ENCODE measurements around the gene ZNF143.
"Not testable (repeated sequence)": the region's sequence is repeated elsewhere in the genome, so short reads cannot be mapped to it uniquely, and the experiment has no call there.

The ZNF143 gene

GRCh38 chr11:9533736-9534473, 73.1 kb downstream of the ZNF143 start:
- Histone ChIP-seq H3K4me3 (ENCODE audit: low read depth in 1 of 2, low read length in 1 of 2) (no peak overlapping the region), H3K27me3 (no peaks in the 10 kb centered on the region), H3K27ac (no peak overlapping the region), H3K4me1 (ENCODE audit: control insufficient read depth in 1 of 2, insufficient read depth in 1 of 2, low read depth in 1 of 2, low read length in 1 of 2) (peaks cover 0 to 5% of the 10 kb centered on the region in 2 experiments), H3K9me3 (no peaks in the 10 kb centered on the region), H3K36me3 (peaks cover 7% of the 10 kb centered on the region)
- TF ChIP-seq CTCF (IDR thresholded peaks at IDR 0.05) = no peak

DNA sequence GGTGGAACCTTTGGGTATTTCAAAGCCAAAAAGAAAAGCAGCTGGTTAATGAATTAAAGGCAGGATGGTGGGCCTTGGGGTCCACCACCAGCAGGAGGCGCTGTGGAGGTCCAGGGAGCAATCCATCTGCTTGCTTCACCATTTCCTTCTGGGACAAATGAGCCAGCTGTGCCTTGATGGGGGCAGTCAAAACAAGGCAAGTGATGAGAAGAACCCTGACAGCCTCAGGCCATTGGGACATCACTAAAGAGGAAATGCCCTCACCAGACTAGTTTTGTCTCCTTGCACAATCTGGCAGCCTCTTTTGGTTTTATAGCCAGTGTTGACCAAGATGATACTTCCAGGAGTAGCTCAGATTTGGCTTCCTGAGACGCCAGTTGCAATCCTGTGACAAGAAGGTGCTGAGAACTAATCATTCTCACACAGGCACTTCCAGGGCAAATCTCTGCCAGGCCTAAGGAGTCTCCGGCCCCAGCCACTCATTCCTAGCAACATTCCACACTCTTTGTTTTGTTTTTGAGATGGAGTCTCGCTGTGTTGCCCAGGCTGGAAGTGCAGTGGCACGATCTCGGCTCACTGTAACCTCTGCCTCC, 74.5 kb downstream of the ZNF143 start:
- H3K4me3 ChIP-seq (ENCODE audit: low read depth in 1 of 2, low read length in 1 of 2) = no peak overlapping the region
- no peaks in the 10 kb centered on the region for H3K27me3 ChIP-seq
- peak; percentile 65 for TF ChIP-seq CTCF (IDR thresholded peaks at IDR 0.05)
- peaks cover 0 to 5% of the 10 kb centered on the region in 2 experiments for H3K4me1 ChIP-seq (ENCODE audit: control insufficient read depth in 1 of 2, insufficient read depth in 1 of 2, low read depth in 1 of 2, low read length in 1 of 2)
- H3K36me3 ChIP-seq = no peaks in the 10 kb centered on the region
- H3K27ac ChIP-seq = no peak overlapping the region
- H3K9me3 ChIP-seq = no peaks in the 10 kb centered on the region

DNA sequence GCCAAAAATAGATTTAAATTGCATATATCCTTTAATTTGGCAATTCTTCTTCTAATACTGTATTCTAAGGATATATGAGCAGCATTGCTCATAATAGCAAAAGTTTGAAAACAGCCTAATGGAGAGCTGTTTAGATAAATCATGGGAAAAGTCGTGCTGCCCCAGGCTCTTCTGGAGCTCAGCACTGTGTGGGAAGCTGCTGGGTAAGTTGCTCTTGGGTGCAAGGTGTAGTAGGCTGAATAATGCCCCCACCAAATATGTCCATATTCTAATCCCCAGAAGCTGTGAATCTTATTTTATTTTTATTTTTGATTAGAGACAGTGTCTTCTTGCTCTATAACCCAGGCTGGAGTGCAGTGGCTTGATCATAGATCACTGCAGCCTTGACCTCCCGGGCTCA, 77.7 kb downstream of the ZNF143 start:
- H3K27me3 ChIP-seq = no peaks in the 10 kb centered on the region
- H3K4me1 ChIP-seq (ENCODE audit: control insufficient read depth in 1 of 2, insufficient read depth in 1 of 2, low read depth in 1 of 2, low read length in 1 of 2) = peaks cover 0 to 5% of the 10 kb centered on the region in 2 experiments
- H3K36me3 ChIP-seq = no peaks in the 10 kb centered on the region
- H3K27ac ChIP-seq = no peak overlapping the region
- no peak for TF ChIP-seq CTCF (IDR thresholded peaks at IDR 0.05)
- no peak overlapping the region for H3K4me3 ChIP-seq (ENCODE audit: low read depth in 1 of 2, low read length in 1 of 2)
- no peaks in the 10 kb centered on the region for H3K9me3 ChIP-seq

- not testable (repeated sequence) for H3K27me3 ChIP-seq; H3K4me1 ChIP-seq (ENCODE audit: control insufficient read depth in 1 of 2, insufficient read depth in 1 of 2, low read depth in 1 of 2, low read length in 1 of 2); H3K27ac ChIP-seq; H3K4me3 ChIP-seq (ENCODE audit: low read depth in 1 of 2, low read length in 1 of 2); H3K36me3 ChIP-seq; H3K9me3 ChIP-seq
These were observed 88.4 kb downstream of the ZNF143 start for GRCh38 chr11:9549216-9549615.

GRCh38 chr11:9550191-9550628, 89.4 kb downstream of the ZNF143 start:
- TF ChIP-seq CTCF (IDR thresholded peaks at IDR 0.05) = no peak
- no peaks in the 10 kb centered on the region for H3K27me3 ChIP-seq
- no peak overlapping the region for H3K4me3 ChIP-seq (ENCODE audit: low read depth in 1 of 2, low read length in 1 of 2)
- no peaks in the 10 kb centered on the region for H3K9me3 ChIP-seq
- no peaks in the 10 kb centered on the region for H3K36me3 ChIP-seq
- no peak overlapping the region for H3K27ac ChIP-seq
- peaks cover 2 to 6% of the 10 kb centered on the region in 2 experiments for H3K4me1 ChIP-seq (ENCODE audit: control insufficient read depth in 1 of 2, insufficient read depth in 1 of 2, low read depth in 1 of 2, low read length in 1 of 2)

DNA sequence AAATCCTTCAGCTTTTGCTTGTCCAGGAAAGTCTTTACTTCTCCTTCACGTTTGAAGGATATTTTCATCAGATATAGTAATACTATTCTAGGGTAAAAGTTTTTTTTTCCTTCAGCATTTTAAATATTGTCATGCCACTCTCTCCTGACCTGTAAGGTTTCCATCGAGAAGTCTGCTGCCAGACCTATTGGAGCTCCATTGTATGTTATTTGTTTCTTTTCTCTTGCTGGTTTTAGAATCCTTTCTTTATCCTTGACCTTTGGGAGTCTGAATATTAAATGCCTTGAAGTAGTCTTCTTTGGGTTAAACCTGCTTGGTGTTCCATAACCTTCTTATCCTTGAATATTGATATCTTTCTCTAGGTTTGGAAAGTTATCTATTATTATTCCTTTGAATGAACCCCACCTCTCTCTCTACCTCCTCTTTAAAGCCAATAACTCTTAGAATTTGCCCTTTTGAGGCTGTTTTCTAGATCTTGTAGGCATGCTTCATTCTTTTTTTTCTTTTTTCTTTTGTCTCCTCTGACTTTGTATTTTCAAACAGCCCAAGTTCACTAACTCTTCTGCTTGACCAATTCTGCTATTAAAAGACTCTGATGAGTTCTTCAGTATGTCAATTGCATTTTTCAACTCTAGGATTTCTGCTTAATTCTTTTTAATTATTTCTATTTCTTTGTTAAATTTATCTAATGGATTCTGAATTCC, 100.6 kb downstream of the ZNF143 start:
- Histone ChIP-seq H3K4me3 (ENCODE audit: low read depth in 1 of 2, low read length in 1 of 2) (no peak overlapping the region), H3K27me3 (no peaks in the 10 kb centered on the region), H3K36me3 (no peaks in the 10 kb centered on the region), H3K4me1 (ENCODE audit: control insufficient read depth in 1 of 2, insufficient read depth in 1 of 2, low read depth in 1 of 2, low read length in 1 of 2) (no peaks in the 10 kb centered on the region), H3K9me3 (no peaks in the 10 kb centered on the region), H3K27ac (no peak overlapping the region)
- no peak for TF ChIP-seq CTCF (IDR thresholded peaks at IDR 0.05)

Data from neutrophil (primary cell).